Measurements from ENCODE around the gene SAMD4A.
"Not testable (repeated sequence)": the region's sequence is repeated elsewhere in the genome, so short reads cannot be mapped to it uniquely, and the experiment has no call there.

The SAMD4A gene

GRCh38 chr14:54735424-54735823 lies 168.5 kb downstream of the SAMD4A start:
- no peak for DNase-seq (ENCODE audit: low spot score)

DNA sequence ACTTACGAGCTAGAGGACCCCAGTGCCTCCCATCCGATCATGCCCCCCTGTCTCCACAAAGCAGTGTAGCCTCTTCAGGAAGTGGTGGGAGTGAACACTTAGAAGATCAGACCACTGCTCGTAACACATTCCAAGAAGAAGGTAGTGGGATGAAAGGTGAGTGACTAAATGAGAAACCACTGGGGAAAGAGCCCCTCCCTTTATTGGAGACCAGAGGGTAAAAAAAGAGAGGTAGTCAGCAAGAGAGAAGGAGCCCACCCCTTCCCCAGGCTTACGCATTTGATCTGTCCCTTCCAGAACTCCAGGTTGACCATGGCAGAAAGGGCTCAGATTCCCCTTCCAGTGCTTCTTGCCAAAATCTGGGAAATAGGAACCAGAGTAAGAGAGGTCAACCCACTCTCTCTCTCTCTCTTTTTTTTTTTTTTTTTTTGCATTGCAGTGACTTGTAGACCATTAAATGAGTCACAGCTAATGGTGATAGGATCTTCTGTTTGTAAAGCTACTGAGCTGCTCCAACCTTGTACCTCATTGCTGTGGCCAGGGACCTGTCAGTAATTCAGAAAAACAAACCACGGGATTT lies 170.3 kb downstream of the SAMD4A start:
- DNase-seq (ENCODE audit: low spot score): no peak

GRCh38 chr14:54738009-54738408 lies 171.1 kb downstream of the SAMD4A start:
- no peak for DNase-seq (ENCODE audit: low spot score)

- no peak for DNase-seq (ENCODE audit: low spot score)
Observed at GRCh38 chr14:54739514-54739913, 172.6 kb downstream of the SAMD4A start.

DNA sequence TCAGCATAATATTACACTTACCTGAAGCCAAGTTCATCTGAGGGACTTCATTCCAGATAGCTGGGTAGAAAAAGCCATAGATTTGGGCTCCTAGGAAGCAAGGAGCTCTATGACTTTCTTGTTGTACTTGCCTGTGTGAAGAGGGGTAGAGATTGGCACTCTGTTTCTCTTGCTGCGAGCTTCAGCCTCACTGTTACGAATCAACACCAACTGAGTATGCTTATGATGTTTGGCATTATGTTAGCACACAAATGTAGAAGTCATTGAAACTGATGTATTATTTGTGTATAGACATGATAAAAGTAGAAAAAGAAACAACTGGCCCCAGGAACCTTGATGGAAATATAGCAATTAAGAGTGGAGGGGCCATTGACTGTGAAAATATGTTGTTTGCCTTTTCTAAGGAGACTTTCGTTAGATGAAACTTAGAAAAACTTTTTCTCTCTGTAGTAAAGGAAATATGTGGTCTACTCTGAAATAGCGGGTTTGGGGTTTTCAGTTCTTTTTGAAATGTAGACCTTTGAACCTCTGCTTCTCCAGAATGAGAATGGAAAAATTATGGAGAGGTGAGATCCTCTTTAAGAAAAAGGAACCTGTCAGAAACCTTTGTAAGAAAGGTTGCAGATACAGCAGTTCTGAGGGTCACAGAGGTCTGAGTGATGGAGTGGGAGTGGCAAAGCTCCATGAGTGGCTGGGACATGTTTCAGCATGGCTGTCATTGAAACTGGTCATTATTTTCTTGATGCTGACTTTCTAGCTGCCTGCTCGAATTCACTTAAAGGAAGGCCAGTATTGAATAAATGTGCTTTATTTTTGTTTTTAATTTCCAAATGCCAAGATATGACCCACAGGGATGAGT lies 175.8 kb downstream of the SAMD4A start:
- no peak for DNase-seq (ENCODE audit: low spot score)

- no peak for DNase-seq (ENCODE audit: low spot score)
Observed at GRCh38 chr14:54743382-54743781, 176.5 kb downstream of the SAMD4A start.

GRCh38 chr14:54746019-54746418 lies 179.1 kb downstream of the SAMD4A start:
- DNase-seq (ENCODE audit: low spot score): no peak

DNA sequence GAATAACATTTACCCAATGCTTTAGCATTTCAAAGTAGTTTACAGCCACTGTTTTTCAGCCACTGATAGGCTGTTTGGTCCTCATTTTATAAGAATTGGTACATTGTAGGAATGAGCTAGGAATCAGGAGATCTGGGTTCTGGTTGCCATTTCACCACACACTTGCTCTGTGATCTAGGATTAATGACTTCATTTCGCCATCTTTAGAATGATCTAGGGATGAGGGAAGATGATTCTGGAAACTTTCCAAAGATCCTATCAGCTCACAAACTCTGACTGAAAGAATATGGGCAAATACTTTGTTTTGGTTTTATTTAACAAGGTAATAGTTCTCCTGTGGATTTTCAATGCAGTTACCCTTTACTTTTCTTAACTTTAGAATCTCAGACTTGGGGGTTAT lies 180.7 kb downstream of the SAMD4A start:
- no peak for DNase-seq (ENCODE audit: low spot score)

GRCh38 chr14:54749180-54749579 lies 182.3 kb downstream of the SAMD4A start:
- DNase-seq (ENCODE audit: low spot score): no peak

- DNase-seq (ENCODE audit: low spot score): no peak
Observed at GRCh38 chr14:54749727-54750126, 182.8 kb downstream of the SAMD4A start.

DNA sequence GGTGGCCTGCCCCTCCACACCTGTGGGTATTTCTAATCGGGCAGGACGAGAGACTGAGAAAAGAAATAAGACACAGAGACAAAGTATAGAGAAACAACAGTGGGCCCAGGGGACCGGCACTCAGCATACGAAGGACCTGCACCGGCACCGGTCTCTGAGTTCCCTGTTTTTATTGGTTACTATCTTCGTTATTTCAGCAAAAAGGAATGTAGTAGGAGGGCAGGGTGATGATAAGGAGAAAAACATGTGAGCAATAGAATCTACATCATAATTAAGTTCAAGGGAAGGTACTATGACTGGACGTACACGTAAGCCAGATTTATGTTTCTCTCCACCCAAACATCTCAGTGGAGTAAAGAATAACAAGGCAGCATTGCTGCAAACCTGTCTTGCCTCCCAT lies 185.7 kb downstream of the SAMD4A start:
- DNase-seq (ENCODE audit: low spot score): not testable (repeated sequence)

DNA sequence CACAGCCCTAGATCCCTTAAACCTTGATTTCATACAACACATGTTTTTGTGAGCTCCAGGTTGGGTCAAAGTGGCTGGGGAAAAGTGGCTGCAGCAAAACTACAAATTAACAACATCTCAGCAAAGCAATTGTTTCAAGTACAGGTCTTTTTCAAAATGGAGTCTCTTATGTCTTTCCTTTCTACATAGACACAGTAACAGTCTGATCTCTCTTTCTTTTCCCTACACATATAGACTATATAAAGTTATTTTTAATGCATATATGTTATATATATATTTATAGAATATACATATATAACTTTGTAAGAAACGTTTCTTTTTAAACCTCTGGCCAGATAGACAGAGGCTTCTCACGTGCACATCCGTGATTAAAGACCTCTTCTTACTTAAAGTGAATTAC lies 186.5 kb downstream of the SAMD4A start:
- not testable (repeated sequence) for DNase-seq (ENCODE audit: low spot score)

DNA sequence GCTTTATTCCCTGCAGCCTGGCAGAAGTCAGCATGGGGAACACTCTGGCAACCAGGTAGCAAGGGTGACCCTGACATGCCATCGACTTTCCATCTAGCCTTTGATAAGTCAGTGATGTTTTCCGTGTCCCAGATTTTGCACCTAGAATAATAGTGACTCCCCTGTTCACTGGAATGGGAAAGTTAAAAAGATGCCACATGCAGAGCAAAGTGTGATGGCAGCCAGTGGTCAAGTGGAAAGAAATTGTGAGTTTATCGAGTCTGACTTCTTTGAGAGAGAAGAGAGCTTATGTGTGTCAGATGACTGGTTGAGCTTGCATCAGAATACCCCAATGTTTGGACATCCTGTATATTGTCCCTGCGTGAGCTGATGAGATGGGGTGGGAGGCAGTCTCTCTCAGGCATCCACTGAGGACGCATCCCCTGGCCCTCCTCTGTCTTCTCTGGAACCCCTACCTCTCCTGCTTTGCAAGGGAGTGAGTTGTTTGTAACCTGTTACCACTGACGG lies 187.2 kb downstream of the SAMD4A start:
- DNase-seq (ENCODE audit: low spot score): no peak

DNA sequence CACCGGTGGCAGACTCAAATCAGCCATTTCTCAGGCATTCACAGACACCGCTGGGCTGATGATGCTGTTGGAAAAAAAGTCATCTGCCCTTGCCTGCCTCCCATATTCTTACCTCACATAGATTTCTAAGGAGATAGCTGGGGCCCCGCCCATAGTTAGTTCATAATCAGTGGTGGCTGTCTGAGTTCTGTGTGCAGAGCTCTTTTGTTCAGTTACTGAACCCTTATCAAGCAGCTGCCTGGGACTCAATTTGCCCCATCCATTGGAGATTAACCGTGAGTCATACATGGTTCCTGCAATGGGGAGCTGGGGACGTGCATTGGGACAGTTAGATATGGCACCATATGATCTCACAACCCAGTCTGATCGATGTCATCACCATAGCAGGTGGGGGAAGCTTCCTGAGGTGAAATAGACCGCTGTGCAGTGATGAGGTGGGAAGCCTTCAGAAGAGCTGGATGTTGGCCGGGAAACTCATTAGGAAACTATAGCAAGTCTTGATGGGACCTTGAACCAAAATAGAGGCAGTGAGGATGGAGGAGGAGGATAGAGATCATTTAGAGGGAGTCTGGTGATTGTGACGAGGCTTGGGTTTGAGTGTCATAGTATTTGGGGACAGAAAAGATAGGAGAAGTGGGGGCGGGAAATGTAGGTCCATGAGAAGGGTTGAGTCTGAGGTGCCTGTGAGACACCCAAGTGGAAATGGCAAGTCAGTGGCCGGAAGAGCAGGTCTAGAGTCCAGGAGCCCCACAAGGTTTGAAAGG lies 187.9 kb downstream of the SAMD4A start:
- no peak for DNase-seq (ENCODE audit: low spot score)

DNA sequence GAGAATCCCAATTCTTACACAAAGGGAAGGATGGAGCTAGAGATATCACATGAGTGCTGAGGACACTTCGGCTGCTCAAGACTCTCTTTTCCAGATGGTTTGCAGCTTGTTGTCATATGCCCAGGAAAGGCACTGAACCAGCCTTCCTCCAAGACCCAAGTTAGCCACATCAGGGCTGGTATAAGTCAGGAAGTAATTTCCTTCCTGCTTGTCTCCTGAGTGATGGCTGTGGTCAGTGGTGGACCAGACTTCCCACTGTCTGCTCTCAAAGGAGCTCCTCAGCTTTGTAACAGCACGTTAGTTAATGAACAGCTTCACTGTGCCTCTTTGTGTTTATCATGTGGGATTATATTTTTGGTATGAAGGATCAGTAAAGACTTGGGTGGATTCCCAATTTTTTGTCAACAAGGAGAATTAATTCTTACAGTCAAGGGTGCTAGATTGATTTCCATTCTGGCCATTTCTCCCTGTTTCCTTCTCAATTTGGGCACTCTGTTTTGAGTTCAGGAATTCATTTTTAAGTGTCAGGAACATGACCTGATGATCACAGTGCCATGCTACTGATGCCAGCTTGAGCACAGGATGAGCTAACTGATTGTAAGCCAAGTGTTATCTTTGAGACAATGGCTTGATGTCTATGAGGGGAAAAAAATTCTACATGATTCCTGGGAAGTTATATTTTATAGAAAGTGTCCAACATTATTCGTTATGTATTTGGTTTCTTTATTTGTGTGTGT lies 189.9 kb downstream of the SAMD4A start:
- DNase-seq (ENCODE audit: low spot score): no peak

GRCh38 chr14:54758041-54758440 lies 191.1 kb downstream of the SAMD4A start:
- DNase-seq (ENCODE audit: low spot score): no peak

- no peak for DNase-seq (ENCODE audit: low spot score)
Observed at GRCh38 chr14:54759982-54760585, 193.2 kb downstream of the SAMD4A start.

DNA sequence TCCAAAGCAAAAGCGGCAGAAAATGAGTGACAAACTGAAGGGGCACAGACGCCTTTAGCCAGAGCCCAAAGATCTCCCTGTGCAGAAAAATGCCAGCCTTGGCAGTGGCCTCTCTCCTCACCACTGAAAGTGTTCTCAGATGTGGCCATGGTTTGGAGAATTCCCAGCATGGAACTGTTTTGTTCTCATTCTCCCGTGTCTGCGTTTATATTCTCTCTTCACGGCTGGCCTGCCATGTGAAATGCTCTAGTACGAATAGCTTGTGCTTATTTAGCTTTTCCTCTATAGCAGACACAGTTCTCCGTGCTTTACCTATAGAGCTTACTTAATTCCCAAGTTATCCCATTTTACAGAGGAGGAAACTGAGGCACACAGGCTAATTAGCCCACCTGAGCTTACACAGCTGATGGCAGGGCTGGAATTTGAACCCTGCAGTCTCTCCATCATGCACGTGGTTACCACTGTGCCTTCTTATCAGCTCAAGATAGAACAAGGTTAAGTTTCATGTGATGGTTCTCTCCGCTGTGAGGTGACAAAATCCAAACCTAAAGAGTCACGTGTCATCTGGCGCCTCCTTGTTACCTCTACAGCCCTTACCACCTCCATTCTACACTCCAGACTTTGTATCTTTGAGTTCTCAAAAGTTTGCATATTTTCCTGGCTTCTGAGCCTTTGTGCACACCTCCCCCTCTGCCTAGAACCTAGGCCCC lies 194.1 kb downstream of the SAMD4A start:
- DNase-seq (ENCODE audit: low spot score): no peak

GRCh38 chr14:54761835-54762234 lies 194.9 kb downstream of the SAMD4A start:
- DNase-seq (ENCODE audit: low spot score): no peak

GRCh38 chr14:54762296-54762695 lies 195.4 kb downstream of the SAMD4A start:
- no peak for DNase-seq (ENCODE audit: low spot score)

DNA sequence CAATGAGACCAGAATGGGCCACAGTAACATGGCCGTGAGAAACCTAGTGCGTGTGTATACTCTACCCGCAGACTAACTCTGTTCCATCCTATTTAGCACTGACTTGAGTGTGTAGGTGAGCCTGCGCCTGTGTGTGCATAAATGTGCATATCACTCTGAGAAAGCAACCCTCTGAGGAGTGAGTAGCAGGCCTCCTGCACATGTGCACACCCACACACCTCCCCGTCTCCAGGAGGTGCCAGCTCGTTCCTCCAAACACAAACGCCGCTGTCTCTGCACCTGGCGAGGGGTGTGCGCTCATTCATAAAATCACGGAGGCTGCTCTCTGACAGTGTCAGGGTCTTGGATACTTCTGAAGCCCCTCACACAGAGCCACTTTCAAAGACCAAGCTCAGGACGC lies 196.8 kb downstream of the SAMD4A start:
- peak; percentile 55 for DNase-seq (ENCODE audit: low spot score)

Measured in putamen (tissue), 1 donor.